Measurements from ENCODE around the gene TRIM69. TPM values are rescaled to one million over a fixed set of nuclear protein-coding genes. Genes with fewer than 3 reads are reported as not detected.
"Not testable (repeated sequence)": the region's sequence is repeated elsewhere in the genome, so short reads cannot be mapped to it uniquely, and the experiment has no call there.

Gene TRIM69, protein sequence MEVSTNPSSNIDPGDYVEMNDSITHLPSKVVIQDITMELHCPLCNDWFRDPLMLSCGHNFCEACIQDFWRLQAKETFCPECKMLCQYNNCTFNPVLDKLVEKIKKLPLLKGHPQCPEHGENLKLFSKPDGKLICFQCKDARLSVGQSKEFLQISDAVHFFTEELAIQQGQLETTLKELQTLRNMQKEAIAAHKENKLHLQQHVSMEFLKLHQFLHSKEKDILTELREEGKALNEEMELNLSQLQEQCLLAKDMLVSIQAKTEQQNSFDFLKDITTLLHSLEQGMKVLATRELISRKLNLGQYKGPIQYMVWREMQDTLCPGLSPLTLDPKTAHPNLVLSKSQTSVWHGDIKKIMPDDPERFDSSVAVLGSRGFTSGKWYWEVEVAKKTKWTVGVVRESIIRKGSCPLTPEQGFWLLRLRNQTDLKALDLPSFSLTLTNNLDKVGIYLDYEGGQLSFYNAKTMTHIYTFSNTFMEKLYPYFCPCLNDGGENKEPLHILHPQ
- 18.1 TPM for total RNA-seq
- long read RNA-seq, transcript TRIM69-207 (2 exons, 3,190 nt) = major isoform, 57 of 62 reads
- long read RNA-seq, partial matches to known transcripts = 0 of 62 reads
- long read RNA-seq, other reads (novel, unspliced or antisense) = 4 of 62 reads

DNA sequence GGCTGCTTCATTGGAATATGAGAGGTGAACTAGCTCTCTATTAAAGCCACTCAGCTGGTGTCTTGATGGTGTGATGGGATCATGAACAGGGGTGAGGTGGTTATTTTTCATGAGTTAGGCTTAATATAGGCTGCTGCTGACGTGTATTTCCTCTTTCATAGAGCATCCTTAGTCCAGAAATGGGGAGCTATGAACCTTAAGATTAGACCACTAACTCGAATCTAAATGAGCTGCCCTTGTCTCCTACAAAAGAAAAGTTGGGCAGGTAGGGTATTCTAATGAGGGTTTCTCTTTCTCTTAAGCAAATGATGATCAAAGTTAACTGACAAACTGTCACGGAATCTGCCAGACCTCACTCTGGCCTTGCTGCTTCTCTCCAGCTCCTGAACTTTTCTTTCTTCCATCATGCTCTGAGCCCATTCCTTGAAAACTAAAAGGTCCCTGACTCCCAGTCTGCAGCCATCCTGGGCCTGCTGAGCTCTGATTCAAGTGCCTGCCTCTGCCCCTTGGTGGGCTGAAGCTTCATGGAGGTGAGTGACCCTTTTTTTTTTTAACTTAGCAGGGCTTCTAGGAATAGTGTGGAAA is at the start of gene TRIM69:
TRIM69 (plus strand) TSS at position 348 of the 585 bp plus-strand sequence; CDS start at position 525, 177 bp downstream.
- no peak for DNase-seq (ENCODE audit: low spot score)

DNA sequence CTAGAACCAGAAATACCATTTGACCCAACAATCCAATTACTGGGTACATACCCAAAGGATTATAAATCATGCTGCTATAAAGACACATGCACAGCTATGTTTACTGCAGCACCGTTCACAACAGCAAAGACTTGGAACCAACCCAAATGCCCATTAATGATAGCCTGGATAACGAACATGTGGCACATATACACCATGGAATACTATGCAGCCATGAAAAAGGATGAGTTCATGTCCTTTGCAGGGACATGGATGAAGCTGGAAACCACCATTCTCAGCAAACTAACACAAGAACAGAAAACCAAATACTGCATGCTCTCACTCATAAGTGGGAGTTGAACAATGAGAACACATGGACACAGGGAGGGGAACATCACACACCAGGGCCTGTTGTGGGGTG is 47.0 kb upstream of the TRIM69 start:
- not testable (repeated sequence) for DNase-seq (ENCODE audit: low spot score)

DNA sequence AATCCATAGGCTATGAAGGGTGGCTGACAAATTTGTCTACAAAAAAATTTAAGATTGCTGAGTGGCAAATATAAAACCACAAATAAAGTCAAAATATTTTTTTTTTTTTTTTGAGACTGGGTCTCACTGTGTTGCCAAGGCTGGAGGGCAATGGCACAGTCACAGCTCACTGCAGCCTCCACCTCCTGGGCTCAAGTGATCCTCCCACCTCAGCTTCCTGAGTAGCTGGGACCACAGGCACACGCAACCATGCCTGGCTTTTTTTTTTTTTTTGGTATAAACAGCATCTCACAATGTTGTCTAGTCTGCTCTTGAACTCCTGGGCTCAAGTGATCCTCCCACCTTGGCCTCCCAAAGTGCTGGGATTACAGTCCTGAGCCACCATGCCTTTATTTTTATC is 46.1 kb upstream of the TRIM69 start:
- not testable (repeated sequence) for DNase-seq (ENCODE audit: low spot score)

DNA sequence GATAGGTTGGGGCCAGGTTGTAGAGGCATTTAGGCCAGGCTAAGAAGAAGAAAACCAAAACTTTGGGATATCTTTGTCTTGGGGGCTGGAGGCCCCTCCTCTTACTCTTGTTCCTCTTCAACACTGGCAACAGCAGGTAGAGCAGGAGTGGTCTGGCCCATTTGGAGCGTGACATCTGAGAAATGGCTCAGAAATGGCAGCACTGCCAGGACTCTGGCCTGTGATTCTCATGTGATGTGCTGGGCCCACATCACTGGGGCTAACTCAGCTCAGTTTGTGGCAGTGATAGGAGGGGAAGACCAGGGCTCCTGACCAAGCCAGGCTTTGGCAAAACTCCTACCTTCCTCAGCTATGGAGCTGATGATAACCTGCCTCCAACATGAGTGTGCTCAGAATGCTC is 43.7 kb upstream of the TRIM69 start:
- DNase-seq (ENCODE audit: low spot score) = no peak

DNA sequence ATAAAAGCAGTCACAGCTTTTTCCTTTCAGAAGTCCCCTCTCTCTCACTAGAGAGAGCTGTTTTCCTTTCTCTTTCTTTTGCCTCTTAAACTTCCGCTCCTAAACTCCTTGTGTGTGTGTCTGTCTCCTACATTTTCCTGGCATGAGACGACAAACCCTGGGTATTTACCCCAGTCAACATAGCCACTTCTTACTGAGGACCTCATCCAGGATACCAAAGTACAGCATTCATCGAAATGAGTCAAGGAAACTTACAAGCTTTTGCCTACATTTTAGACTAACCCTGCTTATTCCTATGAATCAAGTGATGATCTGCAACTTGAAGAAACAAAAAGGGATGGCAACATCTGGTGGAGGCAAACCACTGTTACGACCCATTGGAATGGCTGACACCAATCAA is 41.9 kb upstream of the TRIM69 start:
- DNase-seq (ENCODE audit: low spot score) = no peak

DNA sequence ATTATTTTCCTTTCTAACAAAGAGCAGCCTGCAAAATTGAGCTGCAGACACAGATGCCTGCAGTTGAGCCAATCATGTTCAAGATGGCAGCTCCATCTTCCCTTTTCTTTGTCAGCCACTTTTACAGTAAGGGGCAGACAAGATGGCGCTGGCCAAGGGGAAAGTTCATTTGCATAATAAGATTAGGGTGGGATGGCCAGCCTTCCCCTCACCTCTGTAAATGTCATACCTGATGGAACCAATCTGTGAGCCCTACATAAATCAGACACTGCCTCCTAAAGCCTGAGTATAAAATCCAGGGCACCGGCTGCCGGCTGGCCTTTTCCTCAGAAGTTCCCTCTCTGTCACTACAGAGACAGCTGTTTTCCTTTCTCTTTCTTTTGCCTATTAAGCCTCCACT is 41.0 kb upstream of the TRIM69 start:
- DNase-seq (ENCODE audit: low spot score) = no peak

DNA sequence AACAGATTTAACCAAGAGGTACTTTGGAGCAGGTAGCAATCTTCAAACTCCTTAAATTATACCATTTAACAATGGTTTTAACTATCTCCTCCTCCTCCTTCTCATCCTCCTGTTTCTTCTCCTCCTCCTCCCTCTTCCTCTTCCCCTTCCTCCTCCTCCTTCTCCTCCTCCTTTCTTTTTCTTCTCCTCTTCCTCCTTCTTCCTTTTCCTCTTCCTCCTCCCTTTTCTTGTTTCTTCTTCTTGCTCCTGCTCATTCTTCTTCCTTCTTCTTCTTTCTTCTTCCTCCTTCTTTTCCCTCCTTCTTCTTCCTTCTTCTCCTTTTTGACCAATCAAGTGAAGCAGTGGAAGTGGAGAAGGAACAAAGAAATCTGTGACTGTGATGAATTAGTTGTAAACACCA is 39.3 kb upstream of the TRIM69 start:
- DNase-seq (ENCODE audit: low spot score) = no peak

DNA sequence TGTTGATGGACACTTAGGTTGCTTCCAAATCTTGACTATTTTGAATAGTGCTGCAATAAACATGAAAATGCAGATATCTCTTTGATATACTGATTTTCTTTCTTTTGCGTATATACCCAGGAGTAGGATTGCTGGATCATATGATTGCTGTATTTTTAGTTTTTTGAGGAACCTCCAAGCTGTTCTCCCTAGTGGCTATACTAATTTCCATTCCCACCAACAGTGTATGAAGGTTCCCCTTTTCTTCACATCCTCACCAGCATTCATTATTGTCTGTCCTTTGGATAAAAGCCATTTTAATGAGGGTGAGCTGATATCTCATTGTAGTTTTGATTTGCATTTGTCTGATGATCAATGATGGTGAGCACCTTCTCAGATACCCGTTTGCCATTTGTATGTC is 37.7 kb upstream of the TRIM69 start:
- no peak for DNase-seq (ENCODE audit: low spot score)

DNA sequence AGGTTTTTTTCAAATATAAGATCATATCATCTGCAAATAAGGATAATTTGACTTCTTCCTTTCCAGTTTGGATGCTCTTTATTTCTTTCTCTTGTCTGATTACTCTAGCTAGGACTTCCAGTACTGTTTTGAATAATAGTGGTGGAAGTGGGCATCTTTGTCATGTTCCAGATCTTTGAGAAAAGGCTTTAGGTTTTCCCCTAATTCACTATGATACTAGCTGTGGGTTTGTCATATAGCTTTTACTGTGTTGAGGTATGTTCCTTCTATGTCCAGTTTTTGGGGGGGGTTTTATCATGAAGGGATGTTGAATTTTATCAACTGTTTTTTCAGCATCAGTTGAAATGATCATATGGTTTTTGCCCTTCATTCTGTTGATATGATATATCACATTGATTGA is 35.7 kb upstream of the TRIM69 start:
- not testable (repeated sequence) for DNase-seq (ENCODE audit: low spot score)

DNA sequence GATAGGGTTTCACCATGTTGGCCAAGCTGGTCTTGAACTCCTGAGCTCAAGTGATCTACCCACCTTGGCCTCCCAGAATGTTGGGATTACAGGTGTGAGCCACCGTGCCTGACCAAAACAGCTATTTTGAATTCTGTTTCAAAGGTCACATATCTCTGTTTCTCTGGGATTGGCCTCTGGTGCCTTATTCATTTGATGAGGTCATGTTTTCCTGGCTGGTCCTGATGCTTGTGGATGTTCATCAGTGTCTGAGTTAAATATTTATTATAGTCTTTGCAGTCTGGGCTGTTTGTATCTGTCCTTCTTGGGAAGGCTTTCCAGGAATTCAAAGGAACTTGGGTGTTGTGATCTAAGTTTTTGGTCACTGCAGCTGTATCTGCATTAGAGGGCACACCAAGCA is 30.3 kb upstream of the TRIM69 start:
- DNase-seq (ENCODE audit: low spot score) = no peak

DNA sequence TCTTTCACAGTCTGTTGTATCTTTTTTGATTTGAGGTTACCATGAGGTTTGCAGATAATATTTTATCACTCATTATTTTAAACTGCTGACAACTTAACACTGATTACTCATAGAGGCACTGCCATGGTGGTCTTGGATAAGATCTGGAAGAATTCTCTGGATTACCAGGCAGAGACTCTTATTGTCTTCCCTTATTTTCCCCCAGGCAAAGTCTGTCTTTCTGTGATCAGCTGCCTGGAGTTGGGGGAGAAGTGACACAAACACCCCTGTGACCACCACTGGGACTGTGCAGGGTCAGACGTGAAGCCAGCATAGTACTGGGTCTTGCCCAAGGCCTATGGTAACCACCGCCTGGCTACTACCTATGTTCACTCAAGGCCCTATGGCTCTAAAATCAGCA is 29.9 kb upstream of the TRIM69 start:
- no peak for DNase-seq (ENCODE audit: low spot score)

DNA sequence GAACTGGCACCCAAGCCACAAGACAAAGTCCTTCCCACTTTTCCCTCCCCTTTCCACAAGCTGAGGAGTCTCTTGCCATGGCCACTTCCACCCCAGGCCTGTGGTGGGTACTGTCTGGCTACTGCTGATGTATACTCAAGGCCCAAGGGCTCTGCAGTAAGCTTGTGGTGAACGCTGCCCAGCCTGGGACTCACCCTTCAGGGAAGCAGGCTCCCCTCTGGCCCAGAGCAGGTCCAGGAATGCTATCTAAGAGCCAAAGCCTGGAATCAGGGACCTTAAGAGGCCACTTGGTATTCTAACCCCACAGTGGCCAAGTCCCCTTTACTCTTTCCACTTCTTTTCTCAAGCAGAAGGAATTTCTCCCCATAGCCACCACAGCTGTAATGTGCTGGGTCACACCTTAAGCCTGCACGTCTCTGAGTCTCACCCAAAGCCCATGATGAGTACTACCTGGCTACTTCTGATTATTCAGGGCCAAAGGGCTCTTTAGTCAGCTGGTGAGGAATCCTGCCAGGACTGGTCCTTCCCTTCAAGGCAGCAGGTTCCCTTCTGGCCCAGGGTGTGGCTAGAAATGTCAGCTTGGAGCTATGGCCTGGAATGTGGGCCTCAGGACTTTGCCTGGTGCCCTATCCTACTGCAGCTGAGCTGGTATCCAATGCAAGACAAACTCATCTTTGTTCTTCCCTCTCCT is 29.2 kb upstream of the TRIM69 start:
- DNase-seq (ENCODE audit: low spot score) = no peak

DNA sequence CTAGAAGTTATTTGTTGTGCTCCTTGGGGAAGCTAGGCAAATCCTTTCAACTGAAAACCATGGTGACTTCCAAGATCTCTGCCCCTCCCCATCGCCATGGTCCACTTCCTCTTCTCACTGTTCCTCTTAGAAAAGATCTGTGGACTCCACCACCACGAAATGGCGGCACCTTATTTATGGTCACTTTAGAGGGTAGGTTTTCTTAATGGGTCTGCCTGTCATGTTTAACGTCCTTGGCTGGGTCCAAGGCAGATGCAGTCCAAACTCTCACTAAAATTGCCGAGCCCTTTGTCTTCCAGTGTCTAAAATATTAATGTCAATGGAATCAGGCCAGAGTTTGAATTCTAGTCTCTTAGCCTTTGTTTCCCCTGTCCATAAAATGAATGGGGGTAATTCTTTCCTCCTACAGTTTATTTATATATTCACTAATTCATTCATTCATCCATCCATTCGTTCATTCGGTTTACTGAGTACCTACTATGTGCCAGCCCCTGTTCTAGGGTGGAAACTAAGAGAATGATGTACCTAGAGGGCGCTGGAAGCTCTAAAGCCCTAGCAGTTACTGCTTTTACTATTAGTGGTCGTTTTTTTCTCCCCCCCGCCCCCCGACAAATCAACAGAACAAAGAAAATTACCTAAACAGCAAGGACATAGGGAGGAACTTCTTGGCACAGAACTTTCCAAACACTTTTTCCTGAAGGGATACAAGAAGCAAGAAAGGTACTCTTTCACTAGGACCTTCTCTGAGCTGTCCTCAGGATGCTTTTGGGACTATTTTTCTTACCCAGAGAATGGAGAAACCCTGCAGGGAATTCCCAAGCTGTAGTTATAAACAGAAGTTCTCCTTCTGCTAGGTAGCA is 25.9 kb upstream of the TRIM69 start:
- no peak for DNase-seq (ENCODE audit: low spot score)

DNA sequence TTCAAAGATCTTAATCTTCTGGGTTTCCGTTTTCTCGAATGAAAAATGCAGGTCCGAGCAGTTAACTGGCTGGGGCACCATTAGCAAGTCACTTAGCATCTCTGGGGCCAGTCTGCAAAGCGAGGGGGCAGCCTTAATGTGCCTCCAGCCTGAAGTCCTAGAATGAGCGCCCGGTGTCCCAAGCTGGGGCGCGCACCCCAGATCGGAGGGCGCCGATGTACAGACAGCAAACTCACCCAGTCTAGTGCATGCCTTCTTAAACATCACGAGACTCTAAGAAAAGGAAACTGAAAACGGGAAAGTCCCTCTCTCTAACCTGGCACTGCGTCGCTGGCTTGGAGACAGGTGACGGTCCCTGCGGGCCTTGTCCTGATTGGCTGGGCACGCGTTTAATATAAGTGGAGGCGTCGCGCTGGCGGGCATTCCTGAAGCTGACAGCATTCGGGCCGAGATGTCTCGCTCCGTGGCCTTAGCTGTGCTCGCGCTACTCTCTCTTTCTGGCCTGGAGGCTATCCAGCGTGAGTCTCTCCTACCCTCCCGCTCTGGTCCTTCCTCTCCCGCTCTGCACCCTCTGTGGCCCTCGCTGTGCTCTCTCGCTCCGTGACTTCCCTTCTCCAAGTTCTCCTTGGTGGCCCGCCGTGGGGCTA is 25.1 kb upstream of the TRIM69 start, which contains the start of the genes B2M and PATL2:
B2M (plus strand) TSS at position 422 of the 647 bp plus-strand sequence; CDS start at position 452, 30 bp downstream.
PATL2 (minus strand) TSS at position 228 of the 647 bp plus-strand sequence. CDS start 34,833 bp downstream, outside the sequence.
- DNase-seq (ENCODE audit: low spot score) = peak; percentile 99

DNA sequence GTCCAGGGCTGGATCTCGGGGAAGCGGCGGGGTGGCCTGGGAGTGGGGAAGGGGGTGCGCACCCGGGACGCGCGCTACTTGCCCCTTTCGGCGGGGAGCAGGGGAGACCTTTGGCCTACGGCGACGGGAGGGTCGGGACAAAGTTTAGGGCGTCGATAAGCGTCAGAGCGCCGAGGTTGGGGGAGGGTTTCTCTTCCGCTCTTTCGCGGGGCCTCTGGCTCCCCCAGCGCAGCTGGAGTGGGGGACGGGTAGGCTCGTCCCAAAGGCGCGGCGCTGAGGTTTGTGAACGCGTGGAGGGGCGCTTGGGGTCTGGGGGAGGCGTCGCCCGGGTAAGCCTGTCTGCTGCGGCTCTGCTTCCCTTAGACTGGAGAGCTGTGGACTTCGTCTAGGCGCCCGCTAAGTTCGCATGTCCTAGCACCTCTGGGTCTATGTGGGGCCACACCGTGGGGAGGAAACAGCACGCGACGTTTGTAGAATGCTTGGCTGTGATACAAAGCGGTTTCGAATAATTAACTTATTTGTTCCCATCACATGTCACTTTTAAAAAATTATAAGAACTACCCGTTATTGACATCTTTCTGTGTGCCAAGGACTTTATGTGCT is 24.5 kb upstream of the TRIM69 start:
- no peak for DNase-seq (ENCODE audit: low spot score)

DNA sequence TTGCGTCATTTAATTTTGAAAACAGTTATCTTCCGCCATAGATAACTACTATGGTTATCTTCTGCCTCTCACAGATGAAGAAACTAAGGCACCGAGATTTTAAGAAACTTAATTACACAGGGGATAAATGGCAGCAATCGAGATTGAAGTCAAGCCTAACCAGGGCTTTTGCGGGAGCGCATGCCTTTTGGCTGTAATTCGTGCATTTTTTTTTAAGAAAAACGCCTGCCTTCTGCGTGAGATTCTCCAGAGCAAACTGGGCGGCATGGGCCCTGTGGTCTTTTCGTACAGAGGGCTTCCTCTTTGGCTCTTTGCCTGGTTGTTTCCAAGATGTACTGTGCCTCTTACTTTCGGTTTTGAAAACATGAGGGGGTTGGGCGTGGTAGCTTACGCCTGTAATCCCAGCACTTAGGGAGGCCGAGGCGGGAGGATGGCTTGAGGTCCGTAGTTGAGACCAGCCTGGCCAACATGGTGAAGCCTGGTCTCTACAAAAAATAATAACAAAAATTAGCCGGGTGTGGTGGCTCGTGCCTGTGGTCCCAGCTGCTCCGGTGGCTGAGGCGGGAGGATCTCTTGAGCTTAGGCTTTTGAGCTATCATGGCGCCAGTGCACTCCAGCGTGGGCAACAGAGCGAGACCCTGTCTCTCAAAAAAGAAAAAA is 23.9 kb upstream of the TRIM69 start:
- DNase-seq (ENCODE audit: low spot score) = no peak

DNA sequence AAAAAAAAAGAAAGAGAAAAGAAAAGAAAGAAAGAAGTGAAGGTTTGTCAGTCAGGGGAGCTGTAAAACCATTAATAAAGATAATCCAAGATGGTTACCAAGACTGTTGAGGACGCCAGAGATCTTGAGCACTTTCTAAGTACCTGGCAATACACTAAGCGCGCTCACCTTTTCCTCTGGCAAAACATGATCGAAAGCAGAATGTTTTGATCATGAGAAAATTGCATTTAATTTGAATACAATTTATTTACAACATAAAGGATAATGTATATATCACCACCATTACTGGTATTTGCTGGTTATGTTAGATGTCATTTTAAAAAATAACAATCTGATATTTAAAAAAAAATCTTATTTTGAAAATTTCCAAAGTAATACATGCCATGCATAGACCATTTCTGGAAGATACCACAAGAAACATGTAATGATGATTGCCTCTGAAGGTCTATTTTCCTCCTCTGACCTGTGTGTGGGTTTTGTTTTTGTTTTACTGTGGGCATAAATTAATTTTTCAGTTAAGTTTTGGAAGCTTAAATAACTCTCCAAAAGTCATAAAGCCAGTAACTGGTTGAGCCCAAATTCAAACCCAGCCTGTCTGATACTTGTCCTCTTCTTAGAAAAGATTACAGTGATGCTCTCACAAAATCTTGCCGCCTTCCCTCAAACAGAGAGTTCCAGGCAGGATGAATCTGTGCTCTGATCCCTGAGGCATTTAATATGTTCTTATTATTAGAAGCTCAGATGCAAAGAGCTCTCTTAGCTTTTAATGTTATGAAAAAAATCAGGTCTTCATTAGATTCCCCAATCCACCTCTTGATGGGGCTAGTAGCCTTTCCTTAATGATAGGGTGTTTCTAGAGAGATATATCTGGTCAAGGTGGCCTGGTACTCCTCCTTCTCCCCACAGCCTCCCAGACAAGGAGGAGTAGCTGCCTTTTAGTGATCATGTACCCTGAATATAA is 23.0 kb upstream of the TRIM69 start:
- no peak for DNase-seq (ENCODE audit: low spot score)
